Tibial artery (tissue), 4 donors: ENCODE results near the gene C1orf226.
"Not testable (repeated sequence)": the region's sequence is repeated elsewhere in the genome, so short reads cannot be mapped to it uniquely, and the experiment has no call there.

Experiments used
- DNase-seq, 2 donors: peaks; one replicate each; pipeline ENCODE4 v3.0.0-alpha.2; 2019
- H3K27ac ChIP-seq, 2 donors: fragments of 200-600 bp; sonication (generic) in 1 of 2; 1 replicate in 1 of 2; 2 replicates in 1 of 2; pipeline ENCODE4 v1.5.1; 2018 to 2019; ENCODE audit warnings: mild to moderate bottlenecking in 1 of 2
- H3K27me3 ChIP-seq, 2 donors: fragments of 200-600 bp; sonication (generic) in 1 of 2; one replicate each; pipeline versions ENCODE4 v1.5.1 to v1.6.0; 2016 to 2019
- H3K36me3 ChIP-seq, 3 donors: fragments of 200-600 bp; sonication (generic) in 2 of 3; one replicate each; pipeline ENCODE4 v1.5.1; 2016 to 2019; ENCODE audit warnings: mild to moderate bottlenecking in 2 of 3
- H3K4me1 ChIP-seq, 4 donors: fragments of 200-600 bp; sonication (generic) in 2 of 4; 1 replicate in 3 of 4; 2 replicates in 1 of 4; pipeline ENCODE4 v1.5.1; 2016 to 2019
- H3K4me3 ChIP-seq, 2 donors: fragments of 200-600 bp; sonication (generic) in 1 of 2; 1 replicate in 1 of 2; 2 replicates in 1 of 2; pipeline ENCODE4 v1.5.1; 2018 to 2019; ENCODE audit warnings: mild to moderate bottlenecking in 2 of 2
- H3K9me3 ChIP-seq, 3 donors: fragments of 200-600 bp; sonication (generic) in 1 of 3; one replicate each; pipeline ENCODE4 v1.5.1; 2016 to 2019
- intact Hi-C: fragments of 100-400 bp; cut with DNase I; formaldehyde crosslinking; loops from one replicate; pipeline ENCODE4 v1.15.0; 2023; ENCODE audit warnings: low total_unique reads
- TF ChIP-seq, protein P1 (sequence below), 2 experiments: fragments of 200-600 bp in 1 of 2; fragments of 450-650 bp in 1 of 2; IDR thresholded peaks; one replicate each; pipeline ENCODE4 v1.5.1; 2017 to 2019; ENCODE audit warnings: antibody characterized with exemption in 2 of 2, mild to moderate bottlenecking in 1 of 2, moderate library complexity in 1 of 2

C1orf226 gene

DNA sequence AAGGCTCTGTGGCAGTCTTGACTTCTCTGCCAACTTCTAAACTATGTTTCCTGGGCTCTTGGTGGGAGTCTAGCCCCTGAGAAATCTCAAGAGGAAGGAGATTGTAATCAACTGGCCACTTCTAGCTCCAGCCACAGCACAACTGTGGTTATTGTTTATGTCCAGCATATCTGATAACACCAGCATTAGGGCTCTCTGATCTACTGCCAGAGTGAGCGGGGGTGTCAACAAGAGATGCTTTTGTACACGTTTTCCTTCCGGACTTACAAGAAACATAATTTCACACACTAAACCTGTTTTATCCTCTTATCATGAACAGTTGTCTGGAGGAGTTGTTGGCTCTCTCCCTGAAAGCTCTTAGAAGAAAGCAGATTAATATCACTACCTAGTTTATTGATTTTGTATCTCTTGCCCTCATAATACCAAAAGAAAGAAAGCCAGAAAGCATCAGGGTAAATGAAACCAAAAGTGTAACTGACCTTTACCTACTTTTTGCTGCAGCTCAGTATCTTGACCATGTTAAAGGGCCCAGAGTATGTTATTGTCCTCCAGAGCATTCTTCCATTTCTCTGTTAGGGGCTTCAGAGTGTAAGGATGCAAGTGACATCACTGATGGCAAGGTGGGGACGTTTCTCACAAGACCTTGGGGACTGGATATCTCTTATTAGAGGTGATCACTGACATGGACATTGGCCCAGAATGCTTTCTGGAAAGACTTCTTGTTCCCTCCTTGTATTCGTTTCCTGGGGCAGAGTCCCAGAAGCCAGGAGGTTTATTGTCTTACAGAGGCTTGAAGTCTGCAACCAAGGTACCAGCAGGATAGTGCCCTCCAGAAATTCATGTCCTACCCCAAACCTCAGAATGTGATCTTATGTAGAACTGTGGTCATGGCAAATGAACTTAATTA lies 40.0 kb downstream of the C1orf226 start:
- no peaks in the 10 kb centered on the region for H3K9me3 ChIP-seq
- TF ChIP-seq, protein P1, sequence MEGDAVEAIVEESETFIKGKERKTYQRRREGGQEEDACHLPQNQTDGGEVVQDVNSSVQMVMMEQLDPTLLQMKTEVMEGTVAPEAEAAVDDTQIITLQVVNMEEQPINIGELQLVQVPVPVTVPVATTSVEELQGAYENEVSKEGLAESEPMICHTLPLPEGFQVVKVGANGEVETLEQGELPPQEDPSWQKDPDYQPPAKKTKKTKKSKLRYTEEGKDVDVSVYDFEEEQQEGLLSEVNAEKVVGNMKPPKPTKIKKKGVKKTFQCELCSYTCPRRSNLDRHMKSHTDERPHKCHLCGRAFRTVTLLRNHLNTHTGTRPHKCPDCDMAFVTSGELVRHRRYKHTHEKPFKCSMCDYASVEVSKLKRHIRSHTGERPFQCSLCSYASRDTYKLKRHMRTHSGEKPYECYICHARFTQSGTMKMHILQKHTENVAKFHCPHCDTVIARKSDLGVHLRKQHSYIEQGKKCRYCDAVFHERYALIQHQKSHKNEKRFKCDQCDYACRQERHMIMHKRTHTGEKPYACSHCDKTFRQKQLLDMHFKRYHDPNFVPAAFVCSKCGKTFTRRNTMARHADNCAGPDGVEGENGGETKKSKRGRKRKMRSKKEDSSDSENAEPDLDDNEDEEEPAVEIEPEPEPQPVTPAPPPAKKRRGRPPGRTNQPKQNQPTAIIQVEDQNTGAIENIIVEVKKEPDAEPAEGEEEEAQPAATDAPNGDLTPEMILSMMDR (IDR thresholded peaks at IDR 0.05) = no peak
- H3K4me3 ChIP-seq = no peak overlapping the region
- DNase-seq = no peak
- peaks cover 0 to 4% of the 10 kb centered on the region in 2 donors for H3K27me3 ChIP-seq
- intact Hi-C loops = no loop called here
- H3K36me3 ChIP-seq = no peaks in the 10 kb centered on the region
- no peak overlapping the region for H3K27ac ChIP-seq
- H3K4me1 ChIP-seq = no peaks in the 10 kb centered on the region

GRCh38 chr1:162422662-162423375 lies 41.3 kb downstream of the C1orf226 start:
- H3K36me3 ChIP-seq = no peaks in the 10 kb centered on the region
- intact Hi-C loops = no loop called here
- no peak overlapping the region for H3K27ac ChIP-seq
- H3K27me3 ChIP-seq = peaks cover 0 to 4% of the 10 kb centered on the region in 2 donors
- no peak for DNase-seq
- H3K9me3 ChIP-seq = no peaks in the 10 kb centered on the region
- no peaks in the 10 kb centered on the region for H3K4me1 ChIP-seq
- H3K4me3 ChIP-seq = no peak overlapping the region
- TF ChIP-seq, protein P1 (IDR thresholded peaks at IDR 0.05) = no peak

DNA sequence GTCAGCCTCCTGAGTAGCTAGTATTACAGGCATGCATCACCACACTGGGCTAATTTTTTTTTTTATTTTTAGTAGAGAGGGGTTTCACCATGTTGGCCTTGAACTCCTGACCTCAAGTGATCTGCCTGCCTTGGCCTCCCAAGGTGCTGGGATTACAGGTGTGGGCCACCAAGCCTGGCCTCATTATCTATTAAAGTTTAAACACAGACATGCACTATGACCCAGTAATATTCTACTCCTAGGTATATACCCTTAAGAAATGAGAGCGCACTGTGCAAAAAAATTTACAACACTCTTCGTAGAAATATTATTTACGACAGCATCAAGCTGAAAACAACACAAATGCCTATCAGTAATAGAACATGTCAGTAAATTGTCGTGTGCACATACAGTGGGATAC lies 49.1 kb downstream of the C1orf226 start:
- TF ChIP-seq, protein P1 (IDR thresholded peaks at IDR 0.05) = no peak
- intact Hi-C loops = no loop called here
- DNase-seq = no peak
- H3K27me3 ChIP-seq = no peaks in the 10 kb centered on the region
- no peaks in the 10 kb centered on the region for H3K9me3 ChIP-seq
- H3K4me3 ChIP-seq = no peak overlapping the region
- H3K36me3 ChIP-seq = no peaks in the 10 kb centered on the region
- no peak overlapping the region for H3K27ac ChIP-seq
- H3K4me1 ChIP-seq = no peaks in the 10 kb centered on the region

DNA sequence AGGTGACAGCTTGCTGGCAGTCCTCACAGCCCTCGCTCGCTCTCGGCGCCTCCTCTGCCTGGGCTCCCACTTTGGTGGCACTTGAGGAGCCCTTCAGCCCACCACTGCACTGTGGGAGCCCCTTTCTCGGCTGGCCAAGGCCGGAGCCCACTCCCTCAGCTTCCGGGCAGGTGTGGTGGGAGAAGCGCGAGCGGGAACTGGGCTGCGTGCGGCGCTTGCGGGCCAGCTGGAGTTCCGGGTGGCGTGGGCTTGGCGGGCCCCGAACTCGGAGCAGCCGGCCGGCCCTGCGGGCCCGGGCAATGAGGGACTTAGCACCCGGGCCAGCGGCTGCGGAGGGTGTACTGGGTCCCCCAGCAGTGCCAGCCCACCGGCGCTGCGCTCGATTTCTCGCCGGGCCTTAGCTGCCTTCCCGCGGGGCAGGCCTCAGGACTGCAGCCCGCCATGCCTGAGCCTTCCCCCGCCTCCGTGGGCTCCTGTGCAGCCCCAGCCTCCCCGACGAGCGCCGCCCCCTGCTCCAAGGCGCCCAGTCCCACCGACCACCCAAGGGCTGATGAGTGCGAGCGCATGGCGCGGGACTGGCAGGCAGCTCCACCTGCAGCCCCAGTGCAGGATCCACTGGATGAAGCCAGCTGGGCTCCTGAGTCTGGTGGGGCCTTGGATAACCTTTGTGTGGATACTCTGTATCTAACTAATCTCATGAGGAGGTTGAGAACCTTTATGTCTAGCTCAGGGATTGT lies 51.6 kb downstream of the C1orf226 start:
- H3K27me3 ChIP-seq, H3K4me1 ChIP-seq, intact Hi-C loops, H3K36me3 ChIP-seq, DNase-seq, H3K9me3 ChIP-seq, H3K4me3 ChIP-seq, H3K27ac ChIP-seq: not testable (repeated sequence)
